Measurements from ENCODE around the gene FRMD8.

DNA sequence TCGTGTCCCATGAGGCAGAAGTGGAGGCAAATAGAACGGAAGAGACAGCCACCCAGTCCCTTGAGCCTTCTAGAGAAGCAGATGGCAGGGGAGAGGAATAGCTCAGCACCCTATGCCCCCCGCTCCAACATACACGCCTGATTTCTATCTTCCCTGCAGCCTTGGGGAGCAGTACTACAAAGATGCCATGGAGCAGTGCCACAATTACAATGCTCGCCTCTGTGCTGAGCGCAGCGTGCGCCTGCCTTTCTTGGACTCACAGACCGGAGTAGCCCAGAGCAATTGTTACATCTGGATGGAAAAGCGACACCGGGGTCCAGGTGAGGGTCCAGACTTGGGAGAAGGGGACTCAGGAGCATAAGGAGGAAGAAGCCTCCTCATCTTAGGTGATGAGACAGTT is 46.2 kb upstream of the FRMD8 start:
- TF ChIP-seq, protein P1, sequence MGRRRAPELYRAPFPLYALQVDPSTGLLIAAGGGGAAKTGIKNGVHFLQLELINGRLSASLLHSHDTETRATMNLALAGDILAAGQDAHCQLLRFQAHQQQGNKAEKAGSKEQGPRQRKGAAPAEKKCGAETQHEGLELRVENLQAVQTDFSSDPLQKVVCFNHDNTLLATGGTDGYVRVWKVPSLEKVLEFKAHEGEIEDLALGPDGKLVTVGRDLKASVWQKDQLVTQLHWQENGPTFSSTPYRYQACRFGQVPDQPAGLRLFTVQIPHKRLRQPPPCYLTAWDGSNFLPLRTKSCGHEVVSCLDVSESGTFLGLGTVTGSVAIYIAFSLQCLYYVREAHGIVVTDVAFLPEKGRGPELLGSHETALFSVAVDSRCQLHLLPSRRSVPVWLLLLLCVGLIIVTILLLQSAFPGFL (CRISPR knock-in tag; IDR thresholded peaks at IDR 0.05): no peak
- TF ChIP-seq NBN (IDR thresholded peaks at IDR 0.05; ENCODE audit: low read depth): no peak
- TF ChIP-seq ZNF311 (CRISPR knock-in tag; IDR thresholded peaks at IDR 0.05): no peak
- TF ChIP-seq, protein P2, sequence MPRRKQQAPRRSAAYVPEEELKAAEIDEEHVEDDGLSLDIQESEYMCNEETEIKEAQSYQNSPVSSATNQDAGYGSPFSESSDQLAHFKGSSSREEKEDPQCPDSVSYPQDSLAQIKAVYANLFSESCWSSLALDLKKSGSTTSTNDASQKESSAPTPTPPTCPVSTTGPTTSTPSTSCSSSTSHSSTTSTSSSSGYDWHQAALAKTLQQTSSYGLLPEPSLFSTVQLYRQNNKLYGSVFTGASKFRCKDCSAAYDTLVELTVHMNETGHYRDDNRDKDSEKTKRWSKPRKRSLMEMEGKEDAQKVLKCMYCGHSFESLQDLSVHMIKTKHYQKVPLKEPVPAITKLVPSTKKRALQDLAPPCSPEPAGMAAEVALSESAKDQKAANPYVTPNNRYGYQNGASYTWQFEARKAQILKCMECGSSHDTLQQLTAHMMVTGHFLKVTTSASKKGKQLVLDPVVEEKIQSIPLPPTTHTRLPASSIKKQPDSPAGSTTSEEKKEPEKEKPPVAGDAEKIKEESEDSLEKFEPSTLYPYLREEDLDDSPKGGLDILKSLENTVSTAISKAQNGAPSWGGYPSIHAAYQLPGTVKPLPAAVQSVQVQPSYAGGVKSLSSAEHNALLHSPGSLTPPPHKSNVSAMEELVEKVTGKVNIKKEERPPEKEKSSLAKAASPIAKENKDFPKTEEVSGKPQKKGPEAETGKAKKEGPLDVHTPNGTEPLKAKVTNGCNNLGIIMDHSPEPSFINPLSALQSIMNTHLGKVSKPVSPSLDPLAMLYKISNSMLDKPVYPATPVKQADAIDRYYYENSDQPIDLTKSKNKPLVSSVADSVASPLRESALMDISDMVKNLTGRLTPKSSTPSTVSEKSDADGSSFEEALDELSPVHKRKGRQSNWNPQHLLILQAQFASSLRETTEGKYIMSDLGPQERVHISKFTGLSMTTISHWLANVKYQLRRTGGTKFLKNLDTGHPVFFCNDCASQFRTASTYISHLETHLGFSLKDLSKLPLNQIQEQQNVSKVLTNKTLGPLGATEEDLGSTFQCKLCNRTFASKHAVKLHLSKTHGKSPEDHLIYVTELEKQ (CRISPR knock-in tag; IDR thresholded peaks at IDR 0.05): no peak
- TF ChIP-seq EZH2 (IDR thresholded peaks at IDR 0.05; ENCODE audit: borderline replicate concordance, low read depth, low read length): no peak
- no peak for TF ChIP-seq TAF1 (IDR thresholded peaks at IDR 0.05; ENCODE audit: control insufficient read depth, extremely low read depth, insufficient read depth, low read length, severe bottlenecking)
- TF ChIP-seq, protein P3, sequence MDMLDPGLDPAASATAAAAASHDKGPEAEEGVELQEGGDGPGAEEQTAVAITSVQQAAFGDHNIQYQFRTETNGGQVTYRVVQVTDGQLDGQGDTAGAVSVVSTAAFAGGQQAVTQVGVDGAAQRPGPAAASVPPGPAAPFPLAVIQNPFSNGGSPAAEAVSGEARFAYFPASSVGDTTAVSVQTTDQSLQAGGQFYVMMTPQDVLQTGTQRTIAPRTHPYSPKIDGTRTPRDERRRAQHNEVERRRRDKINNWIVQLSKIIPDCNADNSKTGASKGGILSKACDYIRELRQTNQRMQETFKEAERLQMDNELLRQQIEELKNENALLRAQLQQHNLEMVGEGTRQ (CRISPR knock-in tag; IDR thresholded peaks at IDR 0.05): no peak
- TF ChIP-seq, protein P4, sequence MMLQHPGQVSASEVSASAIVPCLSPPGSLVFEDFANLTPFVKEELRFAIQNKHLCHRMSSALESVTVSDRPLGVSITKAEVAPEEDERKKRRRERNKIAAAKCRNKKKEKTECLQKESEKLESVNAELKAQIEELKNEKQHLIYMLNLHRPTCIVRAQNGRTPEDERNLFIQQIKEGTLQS (IDR thresholded peaks at IDR 0.05): no peak
- TF ChIP-seq, protein P4 (CRISPR knock-in tag; conservative IDR thresholded peaks at IDR 0.05): no peak
- TF ChIP-seq EHMT2 (IDR thresholded peaks at IDR 0.05): no peak

All from K562 (cell line).